ENCODE results near the gene SLC16A12.
"Not testable (repeated sequence)": the region's sequence is repeated elsewhere in the genome, so short reads cannot be mapped to it uniquely, and the experiment has no call there.

- not testable (repeated sequence) for TF ChIP-seq CTCF (IDR thresholded peaks at IDR 0.05; ENCODE audit: extremely low read depth in 1 of 2, insufficient read depth in 1 of 2, low read depth in 1 of 2, low read length in 2 of 2); POLR2AphosphoS5 (IDR thresholded peaks at IDR 0.05; ENCODE audit: insufficient read depth, low read depth, low read length); EZH2 (IDR thresholded peaks at IDR 0.05; ENCODE audit: borderline replicate concordance, low read depth, low read length, severe bottlenecking); POLR2A (IDR thresholded peaks at IDR 0.05; ENCODE audit: low read depth, low read length)
These were observed 124.3 kb downstream of the SLC16A12 start for GRCh38 chr10:89411135-89411534.

Data from endothelial cell of umbilical vein (primary cell).